K562 (cell line): ENCODE results near the gene MDFIC. TPM values are rescaled to one million over a fixed set of nuclear protein-coding genes. Genes with fewer than 3 reads are reported as not detected.

Experiments
- CEBPB ChIP-seq: fragments of 450-650 bp; IDR thresholded peaks from 2 replicates; pipeline ENCODE4 v1.6.1; 2016; ENCODE audit warnings: missing genetic modification characterization, missing compliant biosample characterization
- CEBPG ChIP-seq, 3 experiments: fragments of 200-800 bp in 1 of 3; sonication (Bioruptor generic) in 1 of 3; sonication (generic) in 1 of 3; formaldehyde crosslinking in 1 of 3; IDR thresholded peaks in 2 of 3; conservative IDR thresholded peaks in 1 of 3; 2 replicates each; pipeline versions ENCODE4 v1.6.1 to v1.8.0; 2016 to 2022; ENCODE audit warnings: missing compliant biosample characterization in 2 of 3, missing genetic modification characterization in 2 of 3, mild to moderate bottlenecking in 1 of 3, missing genetic modification reagents in 1 of 3
- CREB3L1 ChIP-seq: fragments of 450-650 bp; IDR thresholded peaks from 2 replicates; pipeline ENCODE4 v1.6.1; 2014; ENCODE audit warnings: low read depth, mild to moderate bottlenecking, moderate library complexity, borderline replicate concordance
- CREB5 ChIP-seq: fragments of 250-450 bp; sonication (Bioruptor Pico); IDR thresholded peaks from 2 replicates; pipeline ENCODE4 v1.5.0; 2020; ENCODE audit warnings: mild to moderate bottlenecking
- KDM5B ChIP-seq: fragments of 200-600 bp; sonication (generic); IDR thresholded peaks from 2 replicates; pipeline ENCODE4 v1.6.1; 2012; ENCODE audit warnings: low read depth, mild to moderate bottlenecking, moderate library complexity, low read length, control low read depth, inconsistent platforms; ENCODE audit not compliant: insufficient replicate concordance
- NR2C2 ChIP-seq, 2 experiments: fragments of 200-800 bp in 1 of 2; sonication (Bioruptor generic) in 1 of 2; sonication (generic) in 1 of 2; formaldehyde crosslinking in 1 of 2; IDR thresholded peaks; 2 replicates each; pipeline versions ENCODE4 v1.6.1 to v1.8.0; 2016 to 2022; ENCODE audit warnings: mild to moderate bottlenecking in 1 of 2, missing compliant biosample characterization in 1 of 2, missing genetic modification characterization in 1 of 2, missing genetic modification reagents in 1 of 2
- polyA plus RNA-seq, 8 experiments: library from polyadenylated mRNA; depleted of rRNA in 4 of 8; stranded (reverse) in 5 of 8; unstranded in 3 of 8; fragments of >200 nt; fragmentation: Nextera tagmentation in 2 of 8; fragmentation: Illumina TruSeq in 1 of 8; extraction: Ambion mirVana in 2 of 8; extraction: Trizol in 1 of 8; gene quantifications; 2 replicates each; pipeline versions ENCODE4 v1.2.1 to v1.2.3, GENCODE V29; 2011 to 2014; ENCODE audit warnings: inconsistent platforms in 1 of 8, missing spikeins in 1 of 8
- total RNA-seq, 7 experiments: library from RNA; depleted of rRNA in 6 of 7; stranded (reverse); fragments of >200 nt in 6 of 7; fragmentation: Illumina TruSeq in 2 of 7; extraction: Trizol in 2 of 7; gene quantifications; 2 replicates each; pipeline versions ENCODE4 v1.2.1 to v1.2.3, GENCODE V29; 2011 to 2021; ENCODE audit warnings: low replicate concordance in 1 of 7

Gene MDFIC
- total and polyA plus RNA-seq, 9 of the 15 experiments (the other 6 are each of a cell fraction or from before 2014, with no cell fraction given): 0.13 to 0.24 TPM; not detected in 7

GRCh38 chr7:115044224-115044623, 122.3 kb downstream of the MDFIC start (continued):
- no peak for TF ChIP-seq NR2C2 (CRISPR knock-in tag; IDR thresholded peaks at IDR 0.05)
- TF ChIP-seq NR2C2 (tag; IDR thresholded peaks at IDR 0.05): no peak
- TF ChIP-seq CEBPG (CRISPR knock-in tag; IDR thresholded peaks at IDR 0.05): no peak
- TF ChIP-seq CEBPG (tag; conservative IDR thresholded peaks at IDR 0.05 in 1 of 2, IDR thresholded peaks at IDR 0.05 in 1 of 2): no peak
- TF ChIP-seq CEBPB (tag): no peak
- TF ChIP-seq CREB3L1: no peak
- no peak for TF ChIP-seq KDM5B
- no peak for TF ChIP-seq CREB5 (CRISPR knock-in tag)
- TF ChIP-seq, all 486 proteins: peak for 0
